ENCODE data around the gene KBTBD13. TPM values are rescaled to one million over a fixed set of nuclear protein-coding genes. Genes with fewer than 3 reads are reported as not detected.
"Not testable (repeated sequence)": the region's sequence is repeated elsewhere in the genome, so short reads cannot be mapped to it uniquely, and the experiment has no call there.

The KBTBD13 gene
- total and polyA plus RNA-seq, 8 donors: 0.18 TPM; not detected in 7

DNA sequence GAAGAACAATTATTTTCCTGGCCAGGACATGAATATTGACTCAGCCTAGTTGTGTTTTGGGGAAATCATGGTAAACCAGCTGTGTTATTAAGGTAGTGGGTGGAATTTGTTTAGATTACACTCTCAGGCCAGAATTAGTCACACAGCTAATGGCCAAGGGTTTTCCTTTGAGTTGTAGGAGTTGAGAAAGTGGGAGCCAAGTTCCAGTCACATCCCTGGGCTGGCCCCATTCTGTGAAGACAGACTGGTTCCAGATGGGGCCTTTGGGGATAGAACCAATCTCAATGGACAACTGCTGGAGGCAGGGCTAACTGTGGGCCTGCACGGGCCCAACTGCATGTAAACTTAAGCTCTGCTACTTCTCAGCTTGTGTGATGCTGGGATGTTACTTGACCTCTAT, 7.4 kb upstream of the KBTBD13 start:
- 56 to 75% (median 68%) methylated on average over 1 of the region's 1 CpG for WGBS, 5 donors
- intact Hi-C loops (cut with DNase I; ENCODE audit: low total_unique reads): no loop called here
- TF ChIP-seq POLR2AphosphoS5 (IDR thresholded peaks at IDR 0.05): peak in 2 of 3 donors; percentile 18 to 63
- TF ChIP-seq, protein P1, sequence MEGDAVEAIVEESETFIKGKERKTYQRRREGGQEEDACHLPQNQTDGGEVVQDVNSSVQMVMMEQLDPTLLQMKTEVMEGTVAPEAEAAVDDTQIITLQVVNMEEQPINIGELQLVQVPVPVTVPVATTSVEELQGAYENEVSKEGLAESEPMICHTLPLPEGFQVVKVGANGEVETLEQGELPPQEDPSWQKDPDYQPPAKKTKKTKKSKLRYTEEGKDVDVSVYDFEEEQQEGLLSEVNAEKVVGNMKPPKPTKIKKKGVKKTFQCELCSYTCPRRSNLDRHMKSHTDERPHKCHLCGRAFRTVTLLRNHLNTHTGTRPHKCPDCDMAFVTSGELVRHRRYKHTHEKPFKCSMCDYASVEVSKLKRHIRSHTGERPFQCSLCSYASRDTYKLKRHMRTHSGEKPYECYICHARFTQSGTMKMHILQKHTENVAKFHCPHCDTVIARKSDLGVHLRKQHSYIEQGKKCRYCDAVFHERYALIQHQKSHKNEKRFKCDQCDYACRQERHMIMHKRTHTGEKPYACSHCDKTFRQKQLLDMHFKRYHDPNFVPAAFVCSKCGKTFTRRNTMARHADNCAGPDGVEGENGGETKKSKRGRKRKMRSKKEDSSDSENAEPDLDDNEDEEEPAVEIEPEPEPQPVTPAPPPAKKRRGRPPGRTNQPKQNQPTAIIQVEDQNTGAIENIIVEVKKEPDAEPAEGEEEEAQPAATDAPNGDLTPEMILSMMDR (IDR thresholded peaks at IDR 0.05): no peak
- H3K27ac ChIP-seq: peak overlapping the region; percentile 42 to 88 (median 79)
- DNase-seq: peak in 1 of 2 donors; percentile 91
- peaks cover 41 to 56% (median 45%) of the 10 kb centered on the region in 4 donors for H3K4me1 ChIP-seq
- H3K36me3 ChIP-seq: no peaks in the 10 kb centered on the region
- no peak overlapping the region for H3K4me3 ChIP-seq
- H3K27me3 ChIP-seq: peaks cover 4 to 46% (median 22%) of the 10 kb centered on the region in 3 donors
- no peaks in the 10 kb centered on the region for H3K9me3 ChIP-seq

DNA sequence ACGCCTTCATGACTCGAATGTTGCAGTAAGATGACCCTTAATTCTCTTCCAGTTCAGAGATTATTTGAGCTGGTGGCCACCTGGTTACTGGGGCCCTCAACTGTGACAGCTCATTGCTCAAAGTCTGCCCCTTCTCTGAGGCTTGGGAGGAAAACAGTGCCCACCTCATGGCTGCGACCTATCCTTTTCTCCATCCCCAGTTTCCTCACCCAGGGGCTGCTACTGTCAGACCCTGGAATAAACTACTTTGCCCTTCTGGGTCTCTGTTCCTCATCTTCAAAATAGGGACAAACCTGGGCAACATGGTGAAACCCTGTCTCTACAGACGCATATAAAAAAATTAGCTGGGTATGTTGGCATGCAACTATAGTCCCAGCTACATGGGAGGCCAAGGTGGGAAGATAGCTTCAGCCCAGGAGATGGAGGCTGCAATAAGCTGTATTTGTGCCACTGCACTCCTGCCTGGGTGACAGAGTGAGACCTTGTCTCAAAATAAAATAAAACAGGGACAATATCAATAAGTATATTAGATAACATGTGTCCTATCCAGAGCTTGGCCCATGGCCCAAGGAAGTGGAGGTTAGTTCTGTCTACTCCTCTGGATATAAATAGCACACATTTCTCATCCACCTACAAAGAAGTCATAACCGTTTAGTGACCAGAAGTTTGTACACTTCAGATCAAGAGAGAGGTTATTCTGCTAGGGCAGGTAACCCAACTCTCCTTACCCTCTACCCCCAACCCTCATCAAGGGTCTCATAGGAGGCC, 6.6 kb upstream of the KBTBD13 start:
- 62 to 75% (median 73%) methylated on average over 5 of the region's 5 CpGs for WGBS, 5 donors
- H3K4me3 ChIP-seq: no peak overlapping the region
- intact Hi-C loops (cut with DNase I; ENCODE audit: low total_unique reads): no loop called here
- peak overlapping the region; percentile 22 to 88 (median 57) for H3K27ac ChIP-seq
- no peaks in the 10 kb centered on the region for H3K9me3 ChIP-seq
- H3K4me1 ChIP-seq: peaks cover 41 to 56% (median 45%) of the 10 kb centered on the region in 4 donors
- DNase-seq: no peak
- TF ChIP-seq, protein P1 (IDR thresholded peaks at IDR 0.05): no peak
- no peak for TF ChIP-seq POLR2AphosphoS5 (IDR thresholded peaks at IDR 0.05)
- no peak for TF ChIP-seq POLR2A (IDR thresholded peaks at IDR 0.05)
- no peak for TF ChIP-seq EP300 (IDR thresholded peaks at IDR 0.05)
- H3K36me3 ChIP-seq: no peaks in the 10 kb centered on the region
- H3K27me3 ChIP-seq: peaks cover 4 to 42% (median 22%) of the 10 kb centered on the region in 3 donors

DNA sequence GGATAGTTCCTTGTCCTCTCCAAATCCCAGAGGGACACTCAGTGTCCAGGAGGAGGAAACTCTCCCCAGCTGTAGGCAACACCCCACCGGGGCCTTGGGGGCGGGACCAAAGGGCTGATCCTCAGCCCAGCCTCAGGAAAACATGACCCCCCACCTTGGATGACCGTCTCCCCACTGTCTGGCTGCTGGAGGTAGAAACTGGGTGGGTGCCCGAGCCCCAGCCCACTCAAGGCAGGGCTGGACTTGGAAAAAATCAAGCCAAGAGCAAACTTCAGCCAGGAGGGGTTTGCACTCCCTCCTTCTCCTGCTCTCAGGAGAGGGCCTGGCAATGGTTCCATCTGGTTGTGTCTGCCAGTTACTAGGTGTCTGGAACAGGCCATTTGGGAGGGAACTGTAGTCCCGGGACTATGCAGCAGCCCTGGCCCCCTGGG, 5.2 kb upstream of the KBTBD13 start:
- no peaks in the 10 kb centered on the region for H3K36me3 ChIP-seq
- peaks cover 4 to 29% (median 22%) of the 10 kb centered on the region in 3 donors for H3K27me3 ChIP-seq
- peaks cover 41 to 56% (median 45%) of the 10 kb centered on the region in 4 donors for H3K4me1 ChIP-seq
- H3K27ac ChIP-seq: peak overlapping the region in 4 of 5 donors; percentile 20 to 88 (median 62)
- intact Hi-C loops (cut with DNase I; ENCODE audit: low total_unique reads): no loop called here
- no peaks in the 10 kb centered on the region for H3K9me3 ChIP-seq
- TF ChIP-seq POLR2AphosphoS5 (IDR thresholded peaks at IDR 0.05) (no peak), EP300 (IDR thresholded peaks at IDR 0.05) (no peak), POLR2A (IDR thresholded peaks at IDR 0.05) (no peak)
- TF ChIP-seq, protein P1 (IDR thresholded peaks at IDR 0.05): no peak
- 36 to 56% (median 52%) methylated on average over 5 of the region's 5 CpGs for whole genome bisulfite sequencing, 5 donors
- no peak overlapping the region for H3K4me3 ChIP-seq
- peak in 1 of 2 donors; percentile 78 for DNase-seq

DNA sequence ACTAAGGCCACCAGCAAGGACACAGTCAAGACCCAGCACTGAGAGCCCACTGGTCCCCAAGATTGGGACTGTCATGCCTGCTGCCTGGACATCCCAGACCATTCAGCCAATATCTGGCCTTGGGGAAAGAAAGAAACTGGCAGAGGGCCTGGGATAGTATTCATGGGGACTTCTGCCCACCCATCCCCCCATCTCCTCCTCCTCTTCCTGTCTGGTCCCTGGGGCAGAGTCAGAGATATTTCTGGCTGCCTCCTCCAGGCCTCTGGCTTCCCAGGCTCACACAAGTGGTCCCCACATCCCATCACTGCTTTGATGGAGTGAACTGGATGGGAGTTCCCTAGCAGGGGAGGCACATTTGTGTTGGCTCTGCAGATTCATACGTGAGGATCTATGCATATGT, 4.5 kb upstream of the KBTBD13 start:
- Histone ChIP-seq H3K27me3 (peaks cover 4 to 29% (median 22%) of the 10 kb centered on the region in 3 donors), H3K4me3 (no peak overlapping the region), H3K9me3 (no peaks in the 10 kb centered on the region), H3K27ac (peak overlapping the region in 4 of 5 donors; percentile 20 to 88 (median 62)), H3K36me3 (no peaks in the 10 kb centered on the region), H3K4me1 (peaks cover 41 to 54% (median 45%) of the 10 kb centered on the region in 4 donors)
- intact Hi-C loops (cut with DNase I; ENCODE audit: low total_unique reads): no loop called here
- DNase-seq: peak in 1 of 2 donors; percentile 79
- no peak for TF ChIP-seq POLR2A (IDR thresholded peaks at IDR 0.05)
- TF ChIP-seq EP300 (IDR thresholded peaks at IDR 0.05): no peak
- WGBS, 5 donors: 54 to 80% (median 74%) methylated on average over 1 of the region's 1 CpG

DNA sequence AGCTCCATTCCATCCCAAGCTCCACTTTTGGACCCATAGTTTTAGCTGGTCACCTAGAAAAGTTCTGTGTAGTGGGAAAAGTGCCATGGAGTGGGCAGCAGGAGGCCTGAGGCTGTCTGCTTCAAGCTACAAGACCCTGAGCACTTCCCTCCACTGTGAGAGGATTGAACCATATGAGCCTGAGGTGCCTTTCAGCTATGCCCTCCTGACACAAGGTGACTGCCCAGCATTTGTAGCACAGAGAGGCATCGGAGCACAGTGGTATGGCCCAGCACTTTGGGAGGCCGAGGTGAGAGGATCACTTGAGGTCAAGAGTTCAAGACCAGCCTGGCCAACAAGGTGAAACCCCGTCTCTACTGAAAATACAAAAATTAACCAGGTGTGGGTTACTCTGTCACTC, 3.9 kb upstream of the KBTBD13 start:
- Histone ChIP-seq H3K27me3 (peaks cover 4 to 29% (median 22%) of the 10 kb centered on the region in 3 donors), H3K4me1 (peaks cover 40 to 54% (median 45%) of the 10 kb centered on the region in 4 donors), H3K36me3 (no peaks in the 10 kb centered on the region), H3K27ac (peak overlapping the region in 2 of 5 donors; percentile 66 to 88), H3K9me3 (no peaks in the 10 kb centered on the region), H3K4me3 (no peak overlapping the region)
- WGBS, 5 donors: 87 to 95% (median 91%) methylated on average over 3 of the region's 3 CpGs
- intact Hi-C loops (cut with DNase I; ENCODE audit: low total_unique reads): no loop called here
- no peak for TF ChIP-seq POLR2AphosphoS5 (IDR thresholded peaks at IDR 0.05)
- no peak for TF ChIP-seq EP300 (IDR thresholded peaks at IDR 0.05)
- TF ChIP-seq, protein P1 (IDR thresholded peaks at IDR 0.05): no peak
- DNase-seq: no peak

DNA sequence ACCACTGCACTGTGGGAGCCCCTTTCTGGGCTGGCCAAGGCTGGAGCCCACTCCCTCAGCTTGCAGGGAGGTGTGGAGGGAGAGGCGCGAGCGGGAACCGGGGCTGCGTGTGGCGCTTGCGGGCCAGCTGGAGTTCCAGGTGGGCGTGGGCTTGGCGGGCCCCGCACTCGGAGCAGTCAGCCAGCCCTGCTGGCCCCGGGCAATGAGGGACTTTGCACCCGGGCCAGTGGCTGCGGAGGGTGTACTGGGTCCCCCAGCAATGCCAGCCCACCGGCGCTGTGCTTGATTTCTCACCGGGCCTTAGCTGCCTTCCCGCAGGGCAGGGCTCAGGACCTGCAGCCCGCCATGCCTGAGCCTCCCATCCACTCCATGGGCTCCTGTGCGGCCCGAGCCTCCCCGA, 1.6 kb upstream of the KBTBD13 start:
- 88 to 98% (median 95%) methylated on average over 4 to 17 of the region's 22 CpGs for WGBS, 5 donors
- H3K27ac ChIP-seq; intact Hi-C loops (cut with DNase I; ENCODE audit: low total_unique reads); H3K36me3 ChIP-seq; H3K9me3 ChIP-seq; DNase-seq; H3K4me3 ChIP-seq: not testable (repeated sequence)
- peaks cover 0 to 32% (median 15%) of the 10 kb centered on the region in 3 donors for H3K27me3 ChIP-seq
- H3K4me1 ChIP-seq: peaks cover 24 to 36% (median 31%) of the 10 kb centered on the region in 4 donors
